Measurements from ENCODE around the gene SOCS3. TPM values are rescaled to one million over a fixed set of nuclear protein-coding genes. Genes with fewer than 3 reads are reported as not detected.

SOCS3 gene
- total RNA-seq, 2 experiments from 2014 or later: 22.2 to 24.4 TPM

GRCh38 chr17:78362232-78362631 is 2.4 kb upstream of the SOCS3 start:
- H3K36me3 Mint-ChIP-seq (ENCODE audit: low read depth): peaks cover 16% of the 10 kb centered on the region
- H3K4me3 Mint-ChIP-seq: no peak overlapping the region
- H3K27me3 Mint-ChIP-seq: peaks cover 3% of the 10 kb centered on the region
- ChIA-PET POLR2A (interaction anchor here (0.6 kb wide), 1 partner anchor 25 kb away, joined by 6 read pairs; no protein-coding TSS in a partner anchor), CTCF (interaction anchor here (0.7 to 3.5 kb wide), 9 partner anchors 10 to 186 kb away, joined by 3 to 56 read pairs (median 8); no protein-coding TSS in a partner anchor)
- no peaks in the 10 kb centered on the region for H3K9me3 Mint-ChIP-seq
- no peak overlapping the region for H3K27ac Mint-ChIP-seq
- H3K4me1 Mint-ChIP-seq: peaks cover 31% of the 10 kb centered on the region
- DNase-seq: no peak

- CTCF ChIA-PET: interaction anchor here (0.5 to 3.5 kb wide), 19 partner anchors 11 to 378 kb away, joined by 3 to 56 read pairs (median 7); no protein-coding TSS in a partner anchor
- Mint-ChIP-seq H3K4me3 (peak overlapping the region; percentile 82), H3K27ac (peak overlapping the region; percentile 54), H3K36me3 (ENCODE audit: low read depth) (peaks cover 22% of the 10 kb centered on the region), H3K9me3 (no peaks in the 10 kb centered on the region), H3K27me3 (peaks cover 3% of the 10 kb centered on the region), H3K4me1 (peaks cover 40% of the 10 kb centered on the region)
- POLR2A ChIA-PET: interaction anchor here (1.0 kb wide), 1 partner anchor 47 kb away, joined by 5 read pairs; no protein-coding TSS in a partner anchor
- DNase-seq: no peak
Observed at GRCh38 chr17:78361225-78361701, 1.4 kb upstream of the SOCS3 start.

- Mint-ChIP-seq H3K4me3 (peak overlapping the region; percentile 82), H3K27me3 (peaks cover 3% of the 10 kb centered on the region), H3K27ac (peak overlapping the region; percentile 89), H3K9me3 (no peaks in the 10 kb centered on the region), H3K36me3 (ENCODE audit: low read depth) (peaks cover 25% of the 10 kb centered on the region), H3K4me1 (peaks cover 47% of the 10 kb centered on the region)
- POLR2A ChIA-PET: interaction anchor here (1.0 kb wide), 1 partner anchor 46 kb away, joined by 5 read pairs; no protein-coding TSS in a partner anchor
- CTCF ChIA-PET: interaction anchor here (0.5 to 3.5 kb wide), 25 partner anchors 12 to 845 kb away, joined by 3 to 56 read pairs (median 5); no protein-coding TSS in a partner anchor
- peak; percentile 90 for DNase-seq
Observed at GRCh38 chr17:78360371-78361224, 721 bp upstream of the SOCS3 start.

GRCh38 chr17:78359321-78359996 is 418 bp downstream of the SOCS3 start:
- no peaks in the 10 kb centered on the region for H3K9me3 Mint-ChIP-seq
- CTCF ChIA-PET: interaction anchor here (0.9 to 2.3 kb wide), 10 partner anchors 18 to 146 kb away, joined by 3 to 7 read pairs (median 4); no protein-coding TSS in a partner anchor
- peak overlapping the region; percentile 83 for H3K27ac Mint-ChIP-seq
- H3K36me3 Mint-ChIP-seq (ENCODE audit: low read depth): peaks cover 29% of the 10 kb centered on the region
- H3K4me1 Mint-ChIP-seq: peaks cover 52% of the 10 kb centered on the region
- peaks cover 3% of the 10 kb centered on the region for H3K27me3 Mint-ChIP-seq
- POLR2A ChIA-PET: interaction anchor here (0.6 to 1.3 kb wide), 2 partner anchors 109 to 620 kb away, joined by 3 to 4 read pairs; partner anchors contain the start of gene LGALS3BP
- peak; percentile 29 for DNase-seq
- peak overlapping the region; percentile 79 for H3K4me3 Mint-ChIP-seq

GRCh38 chr17:78358538-78359320 is 1.1 kb downstream of the SOCS3 start:
- Mint-ChIP-seq H3K36me3 (ENCODE audit: low read depth) (peaks cover 29% of the 10 kb centered on the region), H3K4me1 (peaks cover 55% of the 10 kb centered on the region), H3K4me3 (peak overlapping the region; percentile 79), H3K27ac (peak overlapping the region; percentile 79), H3K9me3 (no peaks in the 10 kb centered on the region), H3K27me3 (peaks cover 3% of the 10 kb centered on the region)
- ChIA-PET CTCF (interaction anchor here (0.8 to 2.3 kb wide), 8 partner anchors 10 to 146 kb away, joined by 3 to 7 read pairs (median 4); no protein-coding TSS in a partner anchor), POLR2A (interaction anchor here (0.6 to 1.3 kb wide), 2 partner anchors 108 to 621 kb away, joined by 3 to 4 read pairs; partner anchors contain the start of gene LGALS3BP)
- DNase-seq: no peak

GRCh38 chr17:78357672-78358537 is 2.0 kb downstream of the SOCS3 start:
- no peaks in the 10 kb centered on the region for H3K9me3 Mint-ChIP-seq
- ChIA-PET POLR2A (no interaction called here), CTCF (interaction anchor here (0.8 to 2.7 kb wide), 7 partner anchors 11 to 64 kb away, joined by 4 to 9 read pairs (median 5); no protein-coding TSS in a partner anchor)
- peaks cover 60% of the 10 kb centered on the region for H3K4me1 Mint-ChIP-seq
- H3K4me3 Mint-ChIP-seq: peak overlapping the region; percentile 79
- H3K27me3 Mint-ChIP-seq: peaks cover 3% of the 10 kb centered on the region
- peak overlapping the region; percentile 79 for H3K27ac Mint-ChIP-seq
- H3K36me3 Mint-ChIP-seq (ENCODE audit: low read depth): peaks cover 29% of the 10 kb centered on the region
- no peak for DNase-seq

- CTCF ChIA-PET: interaction anchor here (1.6 to 2.7 kb wide), 4 partner anchors 13 to 65 kb away, joined by 4 to 9 read pairs (median 6); no protein-coding TSS in a partner anchor
- Mint-ChIP-seq H3K9me3 (no peaks in the 10 kb centered on the region), H3K27ac (peak overlapping the region; percentile 98), H3K27me3 (no peaks in the 10 kb centered on the region), H3K4me1 (peaks cover 64% of the 10 kb centered on the region), H3K4me3 (peak overlapping the region; percentile 79), H3K36me3 (ENCODE audit: low read depth) (peaks cover 29% of the 10 kb centered on the region)
- POLR2A ChIA-PET: no interaction called here
- DNase-seq: no peak
Observed at GRCh38 chr17:78357177-78357586, 2.7 kb downstream of the SOCS3 start.

- peak overlapping the region; percentile 98 for H3K27ac Mint-ChIP-seq
- peaks cover 29% of the 10 kb centered on the region for H3K36me3 Mint-ChIP-seq (ENCODE audit: low read depth)
- DNase-seq: peak; percentile 95
- ChIA-PET CTCF (interaction anchor here (0.6 to 2.7 kb wide), 6 partner anchors 12 to 106 kb away, joined by 3 to 9 read pairs (median 4); no protein-coding TSS in a partner anchor), POLR2A (interaction anchor here (0.6 kb wide), 1 partner anchor 380 kb away, joined by 3 read pairs; no protein-coding TSS in a partner anchor)
- H3K4me1 Mint-ChIP-seq: peaks cover 68% of the 10 kb centered on the region
- H3K9me3 Mint-ChIP-seq: no peaks in the 10 kb centered on the region
- H3K27me3 Mint-ChIP-seq: no peaks in the 10 kb centered on the region
- peak overlapping the region; percentile 71 for H3K4me3 Mint-ChIP-seq
Observed at GRCh38 chr17:78356101-78356713, 3.7 kb downstream of the SOCS3 start.

- Mint-ChIP-seq H3K4me3 (peak overlapping the region; percentile 71), H3K9me3 (no peaks in the 10 kb centered on the region), H3K36me3 (ENCODE audit: low read depth) (peaks cover 29% of the 10 kb centered on the region), H3K27me3 (no peaks in the 10 kb centered on the region), H3K4me1 (peaks cover 64% of the 10 kb centered on the region), H3K27ac (peak overlapping the region; percentile 98)
- no peak for DNase-seq
- POLR2A ChIA-PET: no interaction called here
- CTCF ChIA-PET: interaction anchor here (0.6 to 2.7 kb wide), 5 partner anchors 11 to 105 kb away, joined by 3 to 9 read pairs (median 4); no protein-coding TSS in a partner anchor
Observed at GRCh38 chr17:78355701-78356100, 4.2 kb downstream of the SOCS3 start.

- no peaks in the 10 kb centered on the region for H3K9me3 Mint-ChIP-seq
- peak overlapping the region; percentile 71 for H3K4me3 Mint-ChIP-seq
- peaks cover 29% of the 10 kb centered on the region for H3K36me3 Mint-ChIP-seq (ENCODE audit: low read depth)
- no peaks in the 10 kb centered on the region for H3K27me3 Mint-ChIP-seq
- ChIA-PET POLR2A (interaction anchor here (0.7 kb wide), 1 partner anchor 22 kb away, joined by 9 read pairs; no protein-coding TSS in a partner anchor), CTCF (interaction anchor here (0.6 to 2.7 kb wide), 5 partner anchors 11 to 104 kb away, joined by 3 to 9 read pairs (median 4); no protein-coding TSS in a partner anchor)
- peak; percentile 62 for DNase-seq
- peak overlapping the region; percentile 98 for H3K27ac Mint-ChIP-seq
- H3K4me1 Mint-ChIP-seq: peaks cover 69% of the 10 kb centered on the region
Observed at GRCh38 chr17:78355045-78355641, 4.7 kb downstream of the SOCS3 start.

Measured in activated CD4-positive, alpha-beta T cell treated with anti-CD3 and anti-CD28 coated beads, Interleukin-2, amount 10 ng/mL, durations not matched to agents 7 days and 5 days (primary cell).